Astrocyte of the hippocampus (primary cell): ENCODE data around the gene NUP43.
"Not testable (repeated sequence)": the region's sequence is repeated elsewhere in the genome, so short reads cannot be mapped to it uniquely, and the experiment has no call there.

Source experiments
- DNase-seq: peaks from one replicate; pipeline ENCODE4 v3.0.0; 2011; ENCODE audit warnings: low read depth, low spot score

Gene NUP43

GRCh38 chr6:149749082-149749593 is 2.8 kb upstream of the NUP43 start:
- DNase-seq = not testable (repeated sequence)

DNA sequence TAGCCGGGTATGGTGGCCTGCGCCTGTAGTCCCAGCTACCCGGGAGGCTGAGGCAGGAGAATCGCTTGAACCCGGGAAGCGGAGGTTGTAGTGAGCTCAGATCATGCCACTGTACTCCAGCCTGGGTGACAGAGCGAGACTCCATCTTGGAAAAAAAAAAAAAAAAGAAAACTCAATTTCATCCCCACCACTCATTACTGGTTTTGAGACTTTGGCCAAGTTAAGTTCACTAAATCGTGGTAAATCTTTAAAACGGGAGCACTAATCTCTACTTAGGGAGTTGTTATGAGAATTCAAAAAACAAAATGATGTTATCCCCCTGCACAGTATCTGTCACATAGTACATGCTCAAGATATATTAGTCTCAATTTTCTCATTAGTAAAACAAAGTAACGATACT is 1.1 kb downstream of the NUP43 start:
- DNase-seq = not testable (repeated sequence)

DNA sequence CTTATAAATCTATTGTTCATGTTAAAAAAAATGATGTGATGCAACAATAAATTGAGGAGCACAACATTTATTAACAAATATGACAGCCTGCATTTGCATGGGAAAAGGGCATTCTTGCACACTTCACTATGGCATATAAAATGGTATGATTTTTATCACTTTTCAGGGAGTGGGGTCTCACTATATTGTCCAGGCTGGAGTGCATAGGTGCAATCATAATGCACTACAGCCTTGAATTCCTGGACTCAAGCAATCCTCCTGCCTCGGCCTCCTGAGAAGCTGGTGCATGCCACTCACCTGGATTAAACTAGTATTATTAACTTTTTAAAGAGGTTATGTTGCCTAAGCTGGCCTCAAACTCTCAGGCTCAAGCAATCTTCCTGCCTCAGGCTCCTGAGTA is 11.4 kb downstream of the NUP43 start:
- DNase-seq = no peak

GRCh38 chr6:149733089-149733720 is 13.1 kb downstream of the NUP43 start:
- DNase-seq = no peak

- DNase-seq = no peak
These were observed 16.5 kb downstream of the NUP43 start for GRCh38 chr6:149729824-149730223.

DNA sequence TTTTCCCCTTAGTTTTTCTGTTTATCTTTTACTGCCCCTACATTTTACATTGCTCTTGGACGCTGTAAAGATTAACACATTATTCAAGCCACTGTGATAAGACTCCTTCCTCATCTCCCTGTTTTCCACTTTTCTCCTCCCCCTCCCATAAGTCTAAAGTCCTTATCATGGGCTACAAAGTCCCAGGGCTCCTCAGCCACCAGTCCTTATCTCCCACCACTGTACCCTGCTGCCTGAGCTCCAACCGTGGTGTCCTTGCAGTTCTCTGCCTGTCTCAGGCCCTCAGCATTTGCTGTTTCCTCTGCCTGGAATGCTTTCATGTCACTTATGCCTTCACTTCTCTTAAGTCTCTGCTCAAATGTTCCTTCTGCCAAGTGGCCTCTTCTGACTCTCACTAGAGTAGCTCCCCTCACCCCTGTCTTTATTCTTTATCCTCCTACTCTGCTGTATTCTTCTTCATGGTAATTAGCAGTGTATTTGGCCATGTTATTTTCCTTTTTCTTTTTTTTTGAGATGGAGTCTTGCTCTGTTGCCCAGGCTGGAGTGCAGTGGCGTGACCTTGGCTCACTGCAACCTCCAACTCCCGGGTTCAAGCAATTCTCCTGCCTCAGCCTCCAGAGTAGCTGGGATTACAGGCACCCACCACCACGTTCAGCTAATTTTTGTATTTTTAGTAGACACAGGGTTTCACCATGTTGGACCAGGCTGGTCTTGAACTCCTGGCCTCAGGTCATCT is 17.7 kb downstream of the NUP43 start:
- DNase-seq = no peak

GRCh38 chr6:149727793-149728498 is 18.4 kb downstream of the NUP43 start:
- no peak for DNase-seq

- DNase-seq = no peak
These were observed 20.5 kb downstream of the NUP43 start for GRCh38 chr6:149725785-149726184.

DNA sequence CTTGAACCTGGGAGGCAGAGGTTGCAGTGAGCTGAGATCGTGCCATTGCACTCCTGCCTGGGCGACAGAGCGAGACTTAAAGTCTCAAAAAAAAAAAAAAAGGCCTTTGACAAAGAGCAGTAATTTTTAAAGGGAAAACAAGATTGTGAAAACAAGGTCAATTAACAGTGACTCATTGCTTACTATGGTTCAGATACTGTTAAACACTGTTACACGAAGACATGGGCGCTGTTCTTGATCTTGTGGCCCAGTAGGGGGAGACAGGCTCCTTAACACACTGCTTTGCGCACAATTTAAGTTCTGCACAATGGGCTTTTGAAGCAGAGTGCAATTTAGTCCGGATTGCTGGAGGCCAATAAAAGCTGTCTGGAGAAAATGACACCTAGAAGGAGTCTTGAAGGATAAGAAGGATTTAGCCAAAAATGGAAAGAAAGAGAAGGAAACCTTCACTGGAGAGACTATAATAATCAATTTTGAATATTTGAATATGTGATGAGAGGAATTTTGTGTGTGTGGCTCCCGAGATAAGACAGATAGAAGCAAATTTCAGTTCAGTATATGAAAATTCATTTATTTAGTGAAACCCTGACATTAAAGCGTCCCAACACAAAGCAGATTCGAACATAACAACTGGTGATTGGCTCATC is 22.4 kb downstream of the NUP43 start:
- peak; percentile 81 for DNase-seq

GRCh38 chr6:149723262-149723661 is 23.1 kb downstream of the NUP43 start:
- DNase-seq = no peak

- DNase-seq = no peak
These were observed 26.8 kb downstream of the NUP43 start for GRCh38 chr6:149719531-149719930.

DNA sequence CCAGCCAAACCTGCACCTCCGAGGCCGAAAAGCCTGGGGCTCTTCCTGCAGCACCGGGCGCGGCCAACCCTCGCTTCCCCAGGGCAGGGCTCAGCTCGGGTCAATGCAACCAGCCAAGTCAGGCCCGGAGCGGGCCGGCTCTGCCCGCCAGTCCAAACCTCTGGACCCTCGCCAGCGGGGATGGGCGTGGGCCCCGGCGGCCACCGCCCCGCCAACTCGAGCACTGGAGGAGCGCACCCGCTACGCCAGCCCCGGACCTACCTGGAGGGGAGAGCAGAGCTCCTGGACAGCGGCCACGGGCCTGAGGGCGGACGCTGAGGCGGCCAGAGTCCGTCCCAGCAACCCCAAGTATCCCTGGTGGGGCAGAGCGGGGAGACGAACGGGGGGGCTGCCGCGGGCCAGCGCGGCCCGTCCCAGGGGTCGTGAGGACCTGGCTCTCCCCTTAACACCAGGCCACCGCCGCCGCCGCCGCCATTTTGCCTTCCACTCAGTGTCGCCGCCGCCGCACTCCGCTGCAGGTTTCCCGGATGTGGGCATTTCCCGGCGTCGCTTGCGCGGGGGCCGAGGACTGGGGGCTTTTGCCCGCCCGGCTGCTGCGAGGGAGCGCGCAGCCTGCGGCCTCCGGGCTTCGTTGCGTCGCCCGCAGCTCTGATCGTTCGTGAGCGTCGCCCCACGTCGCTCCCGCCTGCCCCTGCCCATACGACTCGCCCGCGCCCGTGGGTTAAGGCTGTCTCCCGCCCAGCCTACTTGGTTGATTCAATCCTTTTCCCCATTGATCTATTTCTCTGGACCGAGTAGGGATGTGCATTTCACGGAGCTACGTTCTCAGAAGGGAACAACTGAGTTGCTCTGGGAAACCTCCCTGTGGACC is 28.5 kb downstream of the NUP43 start, which contains the start of gene LATS1:
Gene LATS1, minus strand, starts transcription at position 514 of the 871 bp plus-strand sequence. CDS start 15,975 bp downstream, outside the sequence.
- peak; percentile 94 for DNase-seq

GRCh38 chr6:149717255-149717587 is 29.1 kb downstream of the NUP43 start:
- DNase-seq = no peak

GRCh38 chr6:149716181-149716963 is 30.0 kb downstream of the NUP43 start:
- DNase-seq = peak; percentile 11

GRCh38 chr6:149714442-149714841 is 31.9 kb downstream of the NUP43 start:
- DNase-seq = no peak

GRCh38 chr6:149711711-149712110 is 34.6 kb downstream of the NUP43 start:
- DNase-seq = no peak

DNA sequence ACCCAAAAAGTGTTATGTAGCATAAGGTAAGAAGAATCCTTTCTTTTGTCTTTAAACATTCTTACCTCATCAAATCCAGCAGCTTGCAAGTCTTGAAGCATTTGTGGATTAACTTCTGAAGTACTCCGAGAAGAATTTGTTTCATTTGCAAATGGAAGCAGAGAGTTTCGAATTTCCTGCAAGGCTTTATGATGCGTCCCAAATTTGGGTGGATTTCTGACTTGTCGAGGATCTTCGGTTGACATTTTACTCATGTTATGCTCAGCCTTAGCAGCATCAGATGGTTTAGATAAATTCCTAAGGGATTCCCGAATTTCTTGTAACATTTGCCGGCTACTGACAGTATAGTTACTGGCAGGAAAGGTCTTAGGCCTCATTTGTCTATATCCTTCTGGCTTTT is 44.6 kb downstream of the NUP43 start:
- peak; percentile 6 for DNase-seq

DNA sequence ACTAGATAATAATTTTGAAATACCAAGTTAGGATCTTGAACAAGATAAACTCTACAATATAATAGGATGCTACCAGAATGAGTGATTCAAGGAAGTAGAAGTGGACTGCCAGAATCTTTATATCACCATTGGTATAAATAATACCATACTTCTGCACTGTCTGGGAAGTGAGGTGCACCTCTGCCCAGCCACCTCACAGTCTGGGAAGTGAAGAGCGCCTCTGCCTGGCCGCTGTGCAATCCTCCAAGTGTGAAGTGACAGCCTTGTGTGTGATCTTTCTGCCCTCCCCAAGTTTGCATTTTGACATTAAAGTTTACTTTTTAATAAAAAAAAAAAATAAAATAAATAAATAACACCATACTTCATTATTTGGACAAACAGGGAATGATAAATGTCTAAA is 47.2 kb downstream of the NUP43 start:
- DNase-seq = no peak

DNA sequence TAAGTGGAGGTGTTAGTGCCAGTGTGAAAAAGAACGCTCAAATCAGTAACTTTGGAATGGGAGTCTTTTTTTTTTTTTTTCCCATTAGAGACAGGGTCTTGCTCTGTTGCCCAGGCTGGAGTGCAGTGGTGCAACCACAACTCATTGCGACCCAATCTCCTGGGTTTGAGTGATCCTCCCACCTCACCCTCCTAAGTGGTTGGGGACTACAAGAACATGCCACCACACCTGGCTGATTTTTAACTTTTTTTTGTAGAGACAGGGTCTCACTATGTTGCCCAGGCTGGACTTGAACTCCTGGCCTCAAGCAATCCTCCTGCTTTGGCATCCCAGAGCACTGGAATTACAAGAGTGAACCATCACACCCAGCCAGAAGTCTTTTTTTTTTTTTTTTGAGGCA is 48.2 kb downstream of the NUP43 start:
- no peak for DNase-seq

- no peak for DNase-seq
These were observed 49.4 kb downstream of the NUP43 start for GRCh38 chr6:149696901-149697300.
